Activated CD4-positive, alpha-beta T cell treated with anti-CD3 and anti-CD28 coated beads, Interleukin-2, Interleukin-4, amounts not matched to agents 100 ng/mL and 50 ng/mL, durations not matched to agents 16 hours and 8 hours (primary cell): Measurements from ENCODE around the gene B3GNT7.
"Not testable (repeated sequence)": the region's sequence is repeated elsewhere in the genome, so short reads cannot be mapped to it uniquely, and the experiment has no call there.

Experiments
- DNase-seq: peaks from one replicate; pipeline ENCODE4 v3.0.0-alpha.2; 2020; ENCODE audit warnings: low spot score

Gene B3GNT7

GRCh38 chr2:231367178-231367577, 28.3 kb upstream of the B3GNT7 start:
- DNase-seq = no peak

DNA sequence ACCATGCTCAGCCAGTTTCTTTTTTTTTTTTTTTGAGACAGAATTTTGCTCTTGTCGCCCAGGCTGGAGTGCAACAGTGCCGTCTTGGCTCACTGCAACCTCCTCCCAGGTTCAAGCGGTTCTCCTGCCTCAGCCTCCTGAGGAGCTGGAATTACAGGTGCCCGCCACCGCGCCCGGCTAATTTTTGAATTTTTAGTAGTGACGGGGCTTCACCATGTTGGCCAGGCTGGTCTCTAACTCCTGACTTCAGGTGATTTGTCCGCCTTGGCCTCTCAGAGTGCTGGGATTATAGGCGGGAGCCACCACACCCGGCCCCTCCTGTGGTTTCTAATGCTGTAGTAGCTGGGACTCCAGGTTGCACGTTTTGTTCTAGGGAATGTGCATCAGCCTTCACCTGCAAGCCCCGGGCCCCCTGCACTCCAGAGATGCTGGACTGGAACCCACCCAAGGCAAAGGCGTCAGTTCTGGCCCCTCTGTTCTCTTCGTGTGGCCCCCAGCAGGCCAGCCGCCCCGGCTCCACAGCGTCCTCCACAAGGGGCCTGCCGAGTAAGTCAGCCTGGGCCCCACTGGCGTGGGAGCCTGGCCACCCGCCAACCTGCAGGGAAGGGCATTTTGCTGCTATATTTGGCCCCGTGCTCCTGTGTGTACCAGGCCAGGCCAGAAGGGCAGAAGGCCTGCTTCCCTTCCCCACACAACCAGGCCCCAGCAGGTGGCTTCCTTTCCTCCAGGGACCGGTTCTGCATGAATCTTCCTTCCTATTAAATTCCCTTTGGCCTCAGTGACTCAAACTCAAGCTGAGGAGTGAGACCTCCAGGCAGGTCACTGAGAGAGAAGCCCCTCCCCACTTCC, 25.7 kb upstream of the B3GNT7 start:
- no peak for DNase-seq

- DNase-seq = no peak
Observed at GRCh38 chr2:231370429-231370748, 25.1 kb upstream of the B3GNT7 start.

GRCh38 chr2:231370749-231371429, 24.6 kb upstream of the B3GNT7 start:
- no peak for DNase-seq

DNA sequence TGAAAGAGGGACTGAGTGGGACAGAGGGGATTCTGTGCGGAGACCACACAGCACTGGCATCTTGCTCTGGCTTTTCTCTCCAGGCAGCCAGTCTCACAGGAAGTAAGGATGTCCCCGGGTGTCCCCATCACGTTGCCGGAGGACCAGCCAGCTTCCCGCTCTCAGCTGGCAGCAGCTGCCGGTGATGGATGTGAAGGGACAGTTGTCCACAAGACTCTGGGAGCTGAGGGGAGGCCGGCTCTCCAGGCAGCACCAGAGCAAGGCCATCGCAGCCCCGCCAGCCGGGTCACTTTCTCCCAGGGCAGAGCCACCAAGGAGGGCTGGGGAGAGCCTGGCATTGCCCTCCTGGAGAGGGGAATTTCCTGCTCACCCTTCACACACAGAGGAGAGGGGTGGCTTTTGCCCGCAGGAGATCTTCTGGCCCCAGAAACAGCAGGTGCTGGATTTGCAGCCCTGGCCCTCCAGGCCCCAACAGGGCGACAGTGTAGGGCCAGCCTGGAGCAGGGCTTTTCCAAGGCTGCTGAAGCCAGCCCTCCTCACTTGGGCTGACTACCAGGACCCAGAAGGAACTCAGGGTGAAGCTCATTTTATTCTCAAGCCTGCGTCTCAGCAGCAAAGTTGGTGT, 24.0 kb upstream of the B3GNT7 start:
- no peak for DNase-seq

DNA sequence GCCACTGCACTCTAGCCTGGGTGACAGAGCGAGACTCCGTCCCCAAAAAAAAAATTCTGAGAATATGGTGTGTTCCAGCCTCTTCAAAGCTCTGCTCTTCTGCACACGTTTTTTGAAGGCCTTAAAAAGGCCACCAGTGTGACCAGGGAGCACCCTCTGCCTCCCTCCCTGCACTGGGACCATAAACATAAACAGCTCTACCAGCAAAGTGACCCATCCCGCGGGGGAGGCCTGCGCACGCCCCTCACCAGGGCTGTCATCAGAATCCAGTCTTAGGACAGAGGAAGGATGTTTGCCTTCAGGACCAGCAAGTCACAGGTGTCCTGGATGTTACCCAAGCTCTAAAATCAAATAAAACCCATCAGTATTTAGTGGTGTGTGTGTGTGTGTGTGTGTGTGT, 23.2 kb upstream of the B3GNT7 start:
- no peak for DNase-seq

DNA sequence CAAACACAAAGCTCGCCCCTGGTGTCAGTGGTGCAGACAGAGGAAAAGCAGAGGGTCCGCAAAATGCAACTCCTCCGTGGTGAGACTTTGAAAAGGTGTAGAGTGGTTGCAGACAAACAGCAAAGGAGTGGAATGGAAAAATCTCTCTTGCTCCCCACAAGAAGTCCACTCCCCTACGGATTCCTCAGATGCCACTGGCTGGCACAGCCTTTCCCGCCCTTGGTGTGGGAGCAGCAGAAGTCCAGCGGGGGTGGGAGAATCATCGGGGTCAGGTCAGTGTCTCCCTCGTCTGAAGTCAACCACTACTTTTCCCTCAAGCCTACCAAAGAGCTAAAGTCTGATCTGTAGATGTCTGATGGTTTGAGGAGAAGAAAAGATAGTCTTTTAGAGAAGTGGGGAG, 22.3 kb upstream of the B3GNT7 start:
- DNase-seq = no peak

- DNase-seq = no peak
Observed at GRCh38 chr2:231373786-231374349, 21.6 kb upstream of the B3GNT7 start.

DNA sequence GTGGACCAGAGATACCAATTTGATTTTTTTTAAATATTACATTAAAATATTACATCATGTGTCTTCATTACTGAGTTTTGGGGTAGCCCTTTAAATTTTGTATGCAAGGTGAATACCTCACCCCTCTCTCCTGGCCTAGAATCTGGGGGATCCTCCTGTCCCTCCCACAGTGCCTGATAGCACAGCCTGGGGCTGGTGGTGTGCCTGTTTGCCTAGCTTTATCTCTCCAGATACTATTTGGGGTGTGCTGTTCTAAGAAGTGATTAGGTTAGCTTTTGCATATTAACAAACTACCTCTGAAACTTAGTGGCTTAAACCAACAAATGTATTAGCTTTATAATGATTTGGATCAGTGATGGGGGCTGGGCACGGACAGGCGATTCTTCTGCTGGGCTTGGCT, 20.7 kb upstream of the B3GNT7 start:
- DNase-seq = no peak

GRCh38 chr2:231375994-231376615, 19.4 kb upstream of the B3GNT7 start:
- DNase-seq = not testable (repeated sequence)

DNA sequence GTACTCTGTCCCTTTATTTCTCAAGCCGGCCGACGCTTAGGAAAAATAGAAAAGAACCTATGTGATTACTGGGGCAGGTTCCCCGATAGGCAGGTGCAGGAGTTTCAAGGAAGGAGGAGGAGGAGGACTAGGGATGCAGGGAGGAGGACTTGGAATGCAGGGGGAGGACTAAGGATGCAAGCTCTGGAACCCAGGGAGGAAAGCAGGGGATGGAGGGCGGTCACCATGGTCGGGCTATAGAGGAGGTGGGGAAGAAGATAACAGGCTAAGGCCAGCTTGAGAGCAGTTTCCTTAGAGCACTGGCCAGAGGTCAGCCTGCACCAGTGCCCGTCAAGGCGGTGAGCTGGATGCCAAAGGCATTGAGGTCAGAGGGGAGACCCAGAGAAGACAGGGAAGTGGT, 18.7 kb upstream of the B3GNT7 start:
- no peak for DNase-seq

- DNase-seq = no peak
Observed at GRCh38 chr2:231378026-231378722, 17.3 kb upstream of the B3GNT7 start.

GRCh38 chr2:231379266-231380215, 16.0 kb upstream of the B3GNT7 start:
- no peak for DNase-seq

DNA sequence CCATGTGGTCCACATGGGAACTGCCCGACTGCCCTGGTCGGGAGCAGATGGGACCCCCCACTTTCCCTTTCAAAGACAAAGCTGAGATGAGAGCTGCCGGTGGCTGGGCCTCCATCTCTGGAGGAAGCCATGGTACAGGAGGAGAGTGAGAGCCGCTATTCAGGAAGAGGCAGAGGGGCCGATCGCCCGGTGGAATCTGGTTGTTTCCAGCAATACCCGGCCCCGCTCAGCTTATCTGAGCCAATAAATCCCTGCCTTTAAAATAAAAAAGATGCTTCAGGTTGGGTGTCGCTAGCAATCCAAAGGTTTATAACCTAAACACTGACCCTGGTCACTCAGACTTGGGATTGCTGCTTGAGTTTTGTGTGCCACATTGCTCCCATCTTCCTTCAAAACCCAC, 15.2 kb upstream of the B3GNT7 start:
- no peak for DNase-seq

DNA sequence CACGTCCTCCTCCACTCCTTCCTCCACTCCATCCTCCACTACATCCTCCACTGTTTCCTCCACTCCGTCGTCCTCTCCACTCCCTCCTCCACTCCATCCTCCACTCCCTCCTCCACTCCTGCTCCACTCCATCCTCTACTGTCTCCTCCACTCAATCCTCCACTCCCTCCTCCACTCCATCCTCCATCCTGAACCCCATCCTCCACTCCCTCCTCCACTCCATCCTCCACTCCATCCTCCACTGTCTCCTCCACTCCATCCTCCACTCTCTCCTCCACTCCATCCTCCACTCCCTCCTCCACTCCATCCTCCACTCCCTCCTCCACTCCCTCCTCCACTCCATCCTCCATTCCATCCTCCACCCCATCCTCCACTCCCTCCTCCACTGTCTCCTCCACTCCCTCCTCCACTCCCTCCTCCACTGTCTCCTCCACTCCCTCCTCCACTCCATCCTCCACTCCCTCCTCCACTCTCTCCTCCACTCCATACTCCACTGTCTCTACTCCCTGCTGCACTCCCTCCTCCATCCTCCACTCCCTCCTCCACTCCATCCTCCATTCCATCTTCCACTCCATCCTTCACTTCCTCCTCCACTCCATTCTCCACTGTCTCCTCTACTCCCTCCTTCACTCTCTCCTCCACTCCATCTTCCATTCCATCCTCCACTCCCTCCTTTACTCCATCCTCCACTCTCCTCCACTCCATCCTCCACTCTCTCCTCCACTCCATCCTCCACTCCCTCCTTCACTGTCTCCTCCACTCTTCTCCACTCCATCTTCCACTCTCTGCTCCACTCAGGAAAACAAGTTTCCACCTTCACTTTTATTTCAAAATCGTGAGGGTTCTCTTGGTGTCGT, 14.3 kb upstream of the B3GNT7 start:
- DNase-seq = no peak

DNA sequence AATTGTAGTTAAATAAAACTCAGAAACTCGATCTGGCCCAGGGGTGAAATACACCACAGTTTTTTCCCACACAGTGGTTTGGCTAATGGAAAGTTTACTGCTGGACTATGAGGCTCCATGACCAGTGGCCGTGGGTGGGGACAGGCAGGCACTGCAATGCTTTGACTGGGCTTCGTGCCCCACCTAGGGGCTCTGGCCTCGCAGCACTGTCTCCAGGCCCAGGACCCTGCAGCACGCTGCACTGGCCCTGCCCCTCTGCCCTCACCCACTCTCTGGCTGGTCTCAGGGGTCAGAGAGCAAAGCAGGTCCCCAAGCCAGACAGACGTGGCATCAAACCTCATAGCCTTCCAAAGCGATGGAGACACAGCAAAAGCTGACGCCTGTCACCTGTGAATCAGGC, 13.4 kb upstream of the B3GNT7 start:
- no peak for DNase-seq

- no peak for DNase-seq
Observed at GRCh38 chr2:231383416-231384108, 11.9 kb upstream of the B3GNT7 start.

- DNase-seq = no peak
Observed at GRCh38 chr2:231384109-231384435, 11.4 kb upstream of the B3GNT7 start.

DNA sequence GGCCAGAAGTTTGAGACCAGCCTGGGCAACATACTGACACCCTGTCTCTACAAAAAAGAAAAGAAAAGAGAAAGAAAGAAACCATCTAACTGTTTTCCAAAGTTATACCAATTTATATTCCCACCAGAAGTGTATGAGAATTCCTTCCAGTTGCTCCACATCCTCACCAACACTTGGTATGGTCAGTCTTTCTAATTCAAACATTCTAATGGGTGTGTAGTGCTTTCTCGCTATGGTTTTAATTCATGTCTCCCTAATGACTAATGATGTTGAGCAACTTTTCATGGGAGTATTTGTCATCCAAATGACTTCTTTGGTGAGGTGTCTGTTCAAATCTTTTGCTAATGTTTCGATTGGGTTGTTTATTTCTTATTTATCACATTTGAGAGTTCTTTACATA, 10.5 kb upstream of the B3GNT7 start:
- DNase-seq = no peak
